ENCODE data around the gene SLC6A11.

The SLC6A11 gene

DNA sequence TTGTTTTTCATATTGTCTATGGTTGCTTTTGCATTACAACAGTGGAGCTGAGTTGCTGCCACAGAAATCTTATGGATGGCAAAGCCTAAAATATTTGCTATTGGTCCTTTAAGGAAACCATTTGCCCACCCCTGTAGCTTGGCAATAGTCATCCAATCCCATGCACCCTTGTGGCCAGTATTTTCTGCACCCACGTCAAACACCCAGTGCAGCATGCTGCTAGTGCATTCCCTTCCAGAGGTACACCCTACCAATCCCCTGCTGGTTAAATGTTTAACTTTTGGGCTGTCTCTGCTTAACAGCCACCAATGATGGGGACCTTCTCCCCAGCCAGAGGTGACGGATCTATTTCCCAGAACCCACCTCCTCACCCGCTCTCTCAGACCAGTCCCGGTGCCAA is 23.8 kb upstream of the SLC6A11 start:
- no peak for DNase-seq

DNA sequence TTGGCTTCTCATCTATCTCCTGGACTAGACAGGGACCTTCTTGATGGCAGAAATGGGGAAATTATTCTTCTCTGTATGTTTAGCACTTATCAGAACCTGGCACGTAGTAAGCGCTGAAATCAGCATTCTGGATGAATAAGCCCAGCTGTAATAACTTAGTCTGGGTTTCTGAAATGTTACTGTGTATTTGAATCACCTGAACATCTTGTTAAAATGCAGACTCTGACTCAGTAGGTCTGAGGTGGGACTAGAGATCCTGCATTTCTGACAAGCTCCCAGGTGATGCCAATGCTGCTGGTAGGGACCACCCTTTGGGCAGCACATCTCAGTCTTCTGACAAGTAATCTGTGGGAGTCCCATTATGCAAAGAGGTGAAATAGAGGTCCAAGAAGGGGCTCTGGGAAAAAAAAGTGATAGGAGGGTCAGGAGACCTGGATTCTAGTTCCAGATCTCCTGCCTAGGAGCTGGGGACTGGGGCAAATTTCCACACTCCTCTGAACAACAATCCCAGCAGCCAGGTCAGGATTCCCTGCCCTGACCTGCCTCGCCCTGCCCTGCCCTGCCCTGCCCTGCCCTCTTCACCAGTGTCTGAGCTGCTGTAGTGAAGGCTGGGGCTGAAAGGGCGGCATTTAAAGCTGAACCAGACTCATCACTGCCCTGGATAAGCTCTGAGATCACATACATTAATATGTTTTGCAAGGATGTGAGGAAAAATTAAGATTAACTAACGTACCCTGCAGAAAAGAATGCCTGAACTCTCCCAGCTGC is 17.2 kb upstream of the SLC6A11 start:
- no peak for DNase-seq

- no peak for DNase-seq
Observed at GRCh38 chr3:10804183-10804648, 11.8 kb upstream of the SLC6A11 start.

GRCh38 chr3:10806006-10806405 is 10.0 kb upstream of the SLC6A11 start:
- DNase-seq = no peak

DNA sequence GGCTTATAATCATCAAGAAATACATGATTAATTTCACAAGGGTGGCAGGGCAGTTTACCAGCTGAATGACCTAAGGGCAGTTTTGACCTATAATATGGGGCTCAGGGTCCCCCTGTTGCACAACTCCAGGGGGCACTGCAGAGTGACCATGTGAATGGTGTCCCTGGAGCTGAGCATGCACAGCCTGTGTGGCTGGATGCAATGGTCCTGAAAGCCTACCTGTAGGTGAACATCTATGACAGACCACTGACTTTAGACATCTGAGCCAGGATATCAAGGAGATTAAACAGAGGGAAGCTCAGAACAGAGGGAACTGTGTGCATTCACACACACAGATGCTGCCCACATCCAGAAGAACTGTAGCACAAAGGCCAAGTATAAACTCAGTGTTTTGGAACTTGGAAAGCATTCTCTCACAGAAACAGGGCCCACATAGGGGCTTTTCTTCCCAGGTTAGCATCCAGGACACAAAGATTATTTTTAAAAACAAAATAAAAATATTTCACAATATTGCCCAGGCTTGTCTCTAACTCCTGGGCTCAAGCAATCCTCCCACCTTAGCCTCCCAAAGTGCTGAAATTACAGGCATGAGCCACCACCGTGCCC is 7.8 kb upstream of the SLC6A11 start:
- no peak for DNase-seq

DNA sequence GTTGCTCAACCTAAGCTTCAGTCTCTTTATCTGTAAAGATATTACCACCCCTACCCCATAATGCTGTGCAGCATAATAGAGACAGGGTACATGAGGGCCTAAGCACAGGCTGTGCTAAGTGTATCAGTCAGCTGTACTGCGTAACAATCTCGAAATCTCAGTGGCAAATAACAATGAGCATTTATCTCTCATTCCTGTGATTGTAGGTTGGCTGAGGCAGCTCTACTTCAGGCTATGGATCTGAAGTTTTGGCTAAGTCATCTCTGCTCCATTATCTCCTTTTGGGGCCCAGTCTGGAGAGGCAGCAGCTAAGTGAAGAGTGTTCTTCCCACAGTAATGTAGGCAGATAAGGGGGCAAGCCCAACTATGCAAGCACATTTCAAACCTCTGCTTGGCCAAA is 7.1 kb upstream of the SLC6A11 start:
- no peak for DNase-seq

- no peak for DNase-seq
Observed at GRCh38 chr3:10810376-10810775, 5.7 kb upstream of the SLC6A11 start.

GRCh38 chr3:10813425-10813824 is 2.6 kb upstream of the SLC6A11 start:
- DNase-seq = no peak

GRCh38 chr3:10814623-10815022 is 1.4 kb upstream of the SLC6A11 start:
- no peak for DNase-seq

DNA sequence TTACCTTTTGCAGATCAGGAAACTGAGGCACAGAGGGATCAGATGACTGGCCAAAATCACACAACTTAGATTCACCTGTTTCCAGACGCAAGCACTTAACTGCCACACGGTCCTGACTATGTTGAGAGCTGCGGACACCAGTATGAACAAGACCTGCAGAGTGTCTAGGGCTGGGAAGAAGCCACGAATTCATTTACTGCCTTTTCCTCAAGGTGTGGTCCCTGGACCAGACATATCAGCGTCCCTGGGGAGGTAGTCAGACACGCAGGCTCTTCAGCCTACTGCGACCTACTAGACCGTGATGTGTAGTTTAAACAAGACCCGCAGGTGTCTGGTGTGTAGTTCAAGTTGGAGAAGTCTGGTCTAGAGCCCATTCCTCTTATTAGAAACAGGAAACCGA is 541 bp upstream of the SLC6A11 start:
- DNase-seq = no peak

GRCh38 chr3:10816863-10817253 is 830 bp downstream of the SLC6A11 start:
- no peak for DNase-seq

- no peak for DNase-seq
Observed at GRCh38 chr3:10817506-10817905, 1.5 kb downstream of the SLC6A11 start.

GRCh38 chr3:10822055-10822454 is 6.0 kb downstream of the SLC6A11 start:
- no peak for DNase-seq

DNA sequence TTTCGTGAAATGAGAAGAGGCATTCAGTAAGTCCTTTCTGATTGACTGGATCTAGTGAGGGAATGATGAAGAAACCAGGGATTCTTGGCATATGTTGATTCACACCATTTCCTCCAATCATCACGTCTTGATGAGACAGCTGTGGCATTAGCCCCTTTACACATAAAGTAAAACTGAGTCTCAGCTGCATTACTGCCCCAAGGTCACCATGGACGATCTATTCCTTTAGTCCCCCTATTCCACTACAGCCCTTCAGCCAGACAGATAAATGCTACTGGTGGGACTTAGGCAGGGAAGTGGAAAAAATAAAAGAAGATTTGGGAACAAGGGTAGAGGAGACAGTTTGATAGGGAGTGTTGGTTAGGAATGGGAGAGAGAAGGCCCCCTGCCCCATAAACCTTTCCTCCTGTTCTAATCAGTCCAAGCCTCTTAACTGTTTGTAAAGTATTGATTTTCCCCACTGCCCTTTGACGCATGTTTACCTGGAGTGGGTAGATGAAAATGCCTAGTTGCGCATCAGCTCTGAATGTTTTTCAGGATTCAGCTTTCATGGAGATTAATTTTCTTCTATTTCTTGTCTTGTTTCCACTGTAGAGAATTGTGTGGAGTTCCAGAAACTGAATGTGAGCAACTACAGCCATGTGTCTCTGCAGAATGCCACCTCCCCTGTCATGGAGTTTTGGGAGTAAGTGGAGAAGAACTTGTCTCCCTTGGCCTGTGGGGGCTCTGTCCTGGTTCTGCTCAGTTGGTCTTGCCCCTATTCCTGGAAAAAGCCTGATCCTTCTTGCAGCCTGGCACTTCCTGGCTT is 6.9 kb downstream of the SLC6A11 start:
- no peak for DNase-seq

DNA sequence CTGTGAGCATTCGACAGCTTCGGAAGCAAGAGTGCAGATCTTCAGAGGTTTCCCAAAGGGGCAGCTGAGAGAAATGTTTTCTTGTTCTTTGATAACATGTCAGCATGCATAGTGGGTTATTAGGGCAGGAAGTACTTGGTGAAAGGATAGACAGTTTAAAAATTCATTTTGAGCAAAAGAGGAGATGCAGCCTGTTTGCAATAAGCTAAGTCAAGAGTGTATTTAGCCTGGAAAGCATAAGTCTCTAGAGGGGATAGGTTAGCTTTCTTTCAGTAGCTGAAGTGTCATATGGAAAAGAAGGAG is 7.4 kb downstream of the SLC6A11 start:
- no peak for DNase-seq

GRCh38 chr3:10824468-10824867 is 8.4 kb downstream of the SLC6A11 start:
- no peak for DNase-seq

DNA sequence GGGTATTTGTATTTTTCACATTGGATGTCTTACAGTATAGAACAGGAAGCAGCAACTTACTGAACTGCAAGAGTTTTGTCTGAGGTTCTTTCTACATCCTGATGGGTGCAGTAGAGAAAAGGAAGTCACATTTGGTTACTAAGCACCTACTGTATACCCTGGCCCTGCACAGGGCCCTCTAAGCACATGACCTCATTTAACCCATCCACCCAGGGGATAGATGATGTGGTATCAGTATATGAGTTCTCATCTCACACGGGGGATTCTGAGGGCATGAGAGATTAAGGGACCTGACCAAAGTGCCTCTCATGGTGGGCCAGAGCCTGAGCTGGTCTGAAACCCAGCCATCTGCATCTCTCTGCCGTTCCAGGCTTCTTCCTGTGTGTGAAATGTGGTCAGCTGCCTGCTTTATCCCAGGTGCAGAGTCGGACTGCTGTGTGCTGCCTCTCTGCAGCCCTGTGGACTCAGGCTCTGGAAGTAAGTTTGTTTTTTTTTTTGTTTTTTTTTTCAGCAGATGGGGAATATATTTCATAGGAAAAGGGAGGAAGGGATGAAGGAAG is 17.9 kb downstream of the SLC6A11 start:
- no peak for DNase-seq

- no peak for DNase-seq
Observed at GRCh38 chr3:10834951-10835350, 18.9 kb downstream of the SLC6A11 start.

DNA sequence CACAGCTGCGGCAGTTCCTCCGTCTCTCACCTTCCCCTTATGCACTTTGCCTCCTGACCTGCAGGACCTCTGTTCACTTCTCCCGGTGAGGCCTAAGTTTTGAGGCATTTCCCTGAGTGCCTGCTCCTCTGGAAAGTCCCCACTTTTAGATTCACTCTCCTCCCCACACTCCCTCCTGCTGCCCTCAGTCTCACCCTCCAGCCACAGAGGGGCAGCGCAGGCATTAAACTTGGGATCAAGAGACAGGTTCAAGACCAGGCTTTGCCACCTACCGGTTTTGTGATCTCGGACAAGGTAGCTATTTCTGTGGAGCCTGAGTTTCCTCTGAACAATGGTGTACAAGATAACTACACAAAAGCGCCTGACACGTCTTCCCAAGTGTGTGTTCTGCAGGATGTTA is 19.4 kb downstream of the SLC6A11 start:
- no peak for DNase-seq

DNA sequence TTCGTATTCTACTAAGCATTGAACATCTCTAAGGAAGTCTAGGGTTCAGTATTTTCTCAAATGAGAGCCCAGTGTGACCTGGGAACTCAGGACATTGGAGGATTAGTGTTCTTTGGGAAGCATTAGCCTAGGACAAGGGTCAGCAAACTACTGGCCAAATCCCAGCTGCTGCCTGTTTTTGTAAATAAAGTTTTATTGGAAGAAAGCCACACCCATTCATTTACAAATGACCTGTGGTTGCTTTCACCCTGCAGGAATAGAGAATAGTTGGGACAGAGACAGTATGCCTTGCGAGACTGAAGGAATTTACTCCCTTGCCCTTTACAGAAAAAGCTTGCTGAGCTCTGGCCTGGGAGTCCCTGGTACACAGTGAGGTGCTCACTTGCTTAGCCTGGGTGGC is 20.6 kb downstream of the SLC6A11 start:
- no peak for DNase-seq

DNA sequence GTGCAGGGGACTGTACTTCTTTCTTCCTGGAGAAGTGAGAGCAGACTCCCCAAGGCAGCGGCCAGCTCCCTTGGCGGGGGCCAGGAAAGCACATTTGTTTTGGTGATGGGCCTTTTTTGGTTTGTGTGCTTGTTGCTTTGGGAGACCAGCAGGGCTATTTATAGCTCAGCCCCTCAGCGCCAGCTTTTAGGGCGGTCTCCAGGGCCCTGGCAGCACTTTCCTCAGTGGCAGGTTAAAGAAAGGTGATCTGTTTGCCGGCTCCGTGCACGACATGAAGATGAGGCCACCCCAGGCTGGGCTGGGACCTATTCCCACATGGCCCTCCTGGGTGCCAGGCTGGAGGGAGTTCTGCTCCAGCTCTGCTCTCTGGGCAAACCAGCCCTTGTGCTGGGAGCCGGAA is 21.8 kb downstream of the SLC6A11 start:
- no peak for DNase-seq

GRCh38 chr3:10839167-10839566 is 23.1 kb downstream of the SLC6A11 start:
- no peak for DNase-seq

DNA sequence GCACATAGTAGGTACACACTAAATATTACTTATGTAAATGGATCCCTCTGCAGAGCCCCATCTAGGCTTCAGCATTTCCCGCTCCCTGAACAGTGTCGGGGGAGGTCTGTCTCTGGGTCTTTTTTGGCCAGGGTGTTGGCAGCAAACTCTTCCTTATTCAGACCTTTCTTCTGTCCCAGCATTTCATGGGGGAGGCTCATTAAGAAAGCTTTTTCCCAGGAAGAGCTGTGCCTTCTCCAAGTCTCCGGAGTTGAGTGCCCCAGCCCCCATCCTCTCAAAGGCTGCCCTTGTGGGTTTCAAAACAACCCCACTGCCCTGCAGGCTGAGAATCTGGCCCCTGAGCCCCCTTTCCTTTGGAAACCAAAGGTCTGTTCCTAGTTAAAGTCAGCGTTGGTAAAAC is 25.1 kb downstream of the SLC6A11 start:
- no peak for DNase-seq

- no peak for DNase-seq
Observed at GRCh38 chr3:10843378-10843777, 27.4 kb downstream of the SLC6A11 start.
